HepG2 (cell line): ENCODE measurements around the gene ARHGAP31. TPM values are rescaled to one million over a fixed set of nuclear protein-coding genes. Genes with fewer than 3 reads are reported as not detected.
A peak's percentile ranks its signal among the peaks of the same experiment; 100 is the strongest.

Experiments used
- AHR ChIP-seq: IDR thresholded peaks from 2 replicates; pipeline ENCODE4 v1.6.1; 2018; ENCODE audit warnings: missing genetic modification reagents, missing compliant biosample characterization
- BCL6 ChIP-seq: IDR thresholded peaks from 2 replicates; pipeline ENCODE4 v1.6.1; 2016; ENCODE audit warnings: missing genetic modification reagents, missing compliant biosample characterization
- ETV6 ChIP-seq: sonication (generic); formaldehyde crosslinking; conservative IDR thresholded peaks from 2 replicates; pipeline ENCODE4 v1.4.0; 2020; ENCODE audit warnings: missing genetic modification reagents
- HOXA5 ChIP-seq: sonication (generic); formaldehyde crosslinking; IDR thresholded peaks from 2 replicates; pipeline ENCODE4 v1.4.0; 2020; ENCODE audit warnings: missing genetic modification reagents
- MYC ChIP-seq: sonication (generic); formaldehyde crosslinking; IDR thresholded peaks from 2 replicates; pipeline ENCODE4 v1.9.0; 2021; ENCODE audit warnings: missing genetic modification reagents, borderline replicate concordance
- RFXAP ChIP-seq: sonication (generic); formaldehyde crosslinking; IDR thresholded peaks from 2 replicates; pipeline ENCODE4 v1.4.0; 2020; ENCODE audit warnings: missing genetic modification reagents, borderline replicate concordance
- SIN3B ChIP-seq: fragments of 150-350 bp; IDR thresholded peaks from 2 replicates; pipeline ENCODE4 v1.6.1; 2014; ENCODE audit warnings: low read length
- TBX3 ChIP-seq: fragments of 450-650 bp; IDR thresholded peaks from 2 replicates; pipeline ENCODE4 v1.6.1; 2017; ENCODE audit warnings: antibody characterized with exemption, mild to moderate bottlenecking, inconsistent platforms, borderline replicate concordance
- TSC22D2 ChIP-seq: sonication (generic); formaldehyde crosslinking; IDR thresholded peaks from 2 replicates; pipeline ENCODE4 v1.5.1; 2020; ENCODE audit warnings: missing genetic modification reagents, mild to moderate bottlenecking, borderline replicate concordance
- YEATS4 ChIP-seq: sonication (generic); formaldehyde crosslinking; IDR thresholded peaks from 2 replicates; pipeline ENCODE4 v1.4.0; 2020; ENCODE audit warnings: missing genetic modification reagents, borderline replicate concordance
- ZFAT ChIP-seq: sonication (generic); formaldehyde crosslinking; conservative IDR thresholded peaks from 2 replicates; pipeline ENCODE4 v1.8.1; 2023; ENCODE audit warnings: missing genetic modification reagents, inconsistent platforms
- ZNF547 ChIP-seq: sonication (generic); formaldehyde crosslinking; IDR thresholded peaks from 2 replicates; pipeline ENCODE4 v1.5.1; 2020; ENCODE audit warnings: mild to moderate bottlenecking, missing genetic modification reagents
- ZNF605 ChIP-seq: sonication (generic); formaldehyde crosslinking; IDR thresholded peaks from 2 replicates; pipeline ENCODE4 v1.8.0; 2022; ENCODE audit warnings: mild to moderate bottlenecking, missing genetic modification reagents
- polyA plus RNA-seq, 8 experiments: library from polyadenylated mRNA; depleted of rRNA in 3 of 8; stranded (reverse) in 7 of 8; unstranded in 1 of 8; fragments of >200 nt; fragmentation: Illumina TruSeq in 4 of 8; extraction: Trizol in 4 of 8; gene quantifications; 2 replicates each; pipeline versions ENCODE4 v1.2.1 to v1.2.3, GENCODE V29; 2011 to 2016; ENCODE audit warnings: low read depth in 4 of 8, missing spikeins in 1 of 8, mixed read lengths in 1 of 8; ENCODE audit not compliant: insufficient read depth in 1 of 8
- total RNA-seq, 5 experiments: library from RNA; depleted of rRNA; stranded (reverse); fragments of >200 nt; fragmentation: Illumina TruSeq; extraction: Trizol; gene quantifications; 2 replicates each; pipeline ENCODE4 v1.2.3, GENCODE V29; 2016; ENCODE audit warnings: low read depth in 1 of 5
- TF ChIP-seq, protein P1 (sequence below): sonication (generic); formaldehyde crosslinking; IDR thresholded peaks from 2 replicates; pipeline ENCODE4 v1.4.0; 2020; ENCODE audit warnings: missing genetic modification reagents
- TF ChIP-seq, protein P2 (sequence below): sonication (generic); formaldehyde crosslinking; conservative IDR thresholded peaks from 2 replicates; pipeline ENCODE4 v1.4.0; 2020; ENCODE audit warnings: missing genetic modification reagents
- TF ChIP-seq, protein P3 (sequence below): sonication (generic); formaldehyde crosslinking; IDR thresholded peaks from 2 replicates; pipeline ENCODE4 v1.4.0; 2020; ENCODE audit warnings: missing genetic modification reagents
- TF ChIP-seq, protein P4 (sequence below), 2 experiments: sonication (generic) in 1 of 2; formaldehyde crosslinking in 1 of 2; IDR thresholded peaks; 2 replicates each; pipeline versions ENCODE4 v1.5.1 to v1.6.1; 2011 to 2020; ENCODE audit warnings: borderline replicate concordance in 1 of 2, low read depth in 1 of 2, low read length in 1 of 2, mild to moderate bottlenecking in 1 of 2, missing genetic modification reagents in 1 of 2, moderate library complexity in 1 of 2

Gene ARHGAP31
- total and polyA plus RNA-seq, 2 of the 13 experiments (the other 11 are each of a cell fraction or from before 2014, with no cell fraction given) = not detected

DNA sequence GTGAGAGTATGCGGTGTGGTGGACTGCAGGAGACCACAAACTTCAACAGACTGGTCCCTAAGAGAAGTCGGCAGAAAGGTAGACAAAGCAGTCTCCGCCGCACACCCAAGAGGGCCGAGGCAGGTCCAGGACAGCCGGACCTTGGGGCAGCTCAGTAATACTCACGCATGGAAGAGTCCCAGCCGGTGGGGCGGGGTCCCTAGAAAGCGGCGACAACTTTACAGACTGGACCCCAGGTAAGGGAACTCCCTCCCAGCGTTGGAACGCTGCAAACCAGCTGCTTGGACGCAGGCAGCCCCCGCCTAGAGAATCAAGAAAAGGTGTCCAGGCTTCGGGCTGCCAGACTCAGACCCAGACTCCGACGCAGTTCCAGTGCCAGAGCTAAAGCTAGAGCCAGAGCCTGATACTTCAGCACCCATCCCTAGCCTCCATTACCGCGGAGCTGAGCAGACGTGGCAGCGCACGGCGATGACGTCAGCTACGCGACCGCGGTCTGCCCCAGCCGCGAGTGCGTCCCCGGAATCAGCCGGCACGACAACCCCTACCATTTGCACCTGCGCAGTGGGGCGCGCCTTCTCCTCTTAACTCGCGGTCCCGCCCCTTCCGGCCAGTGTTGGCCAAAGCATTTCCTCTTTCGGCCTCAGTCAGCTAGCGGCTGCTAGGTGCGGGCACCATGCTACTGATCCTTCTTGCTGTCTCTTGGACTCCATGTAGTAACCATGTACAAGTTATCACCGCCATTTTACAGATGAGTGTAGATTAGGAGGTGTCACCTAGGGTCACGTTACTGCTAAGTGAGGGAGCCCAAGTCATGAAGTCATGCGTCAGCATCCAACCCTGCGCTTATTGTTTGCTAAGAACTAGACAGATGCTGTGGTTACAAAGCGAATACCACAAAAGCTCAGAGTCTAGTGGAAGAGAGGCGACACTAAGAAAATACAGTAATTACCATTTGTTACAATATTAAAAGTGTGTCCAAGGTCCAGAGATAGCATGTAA, 169.3 kb downstream of the ARHGAP31 start, which contains the start of gene TMEM39A (continued):
- TF ChIP-seq, protein P1, sequence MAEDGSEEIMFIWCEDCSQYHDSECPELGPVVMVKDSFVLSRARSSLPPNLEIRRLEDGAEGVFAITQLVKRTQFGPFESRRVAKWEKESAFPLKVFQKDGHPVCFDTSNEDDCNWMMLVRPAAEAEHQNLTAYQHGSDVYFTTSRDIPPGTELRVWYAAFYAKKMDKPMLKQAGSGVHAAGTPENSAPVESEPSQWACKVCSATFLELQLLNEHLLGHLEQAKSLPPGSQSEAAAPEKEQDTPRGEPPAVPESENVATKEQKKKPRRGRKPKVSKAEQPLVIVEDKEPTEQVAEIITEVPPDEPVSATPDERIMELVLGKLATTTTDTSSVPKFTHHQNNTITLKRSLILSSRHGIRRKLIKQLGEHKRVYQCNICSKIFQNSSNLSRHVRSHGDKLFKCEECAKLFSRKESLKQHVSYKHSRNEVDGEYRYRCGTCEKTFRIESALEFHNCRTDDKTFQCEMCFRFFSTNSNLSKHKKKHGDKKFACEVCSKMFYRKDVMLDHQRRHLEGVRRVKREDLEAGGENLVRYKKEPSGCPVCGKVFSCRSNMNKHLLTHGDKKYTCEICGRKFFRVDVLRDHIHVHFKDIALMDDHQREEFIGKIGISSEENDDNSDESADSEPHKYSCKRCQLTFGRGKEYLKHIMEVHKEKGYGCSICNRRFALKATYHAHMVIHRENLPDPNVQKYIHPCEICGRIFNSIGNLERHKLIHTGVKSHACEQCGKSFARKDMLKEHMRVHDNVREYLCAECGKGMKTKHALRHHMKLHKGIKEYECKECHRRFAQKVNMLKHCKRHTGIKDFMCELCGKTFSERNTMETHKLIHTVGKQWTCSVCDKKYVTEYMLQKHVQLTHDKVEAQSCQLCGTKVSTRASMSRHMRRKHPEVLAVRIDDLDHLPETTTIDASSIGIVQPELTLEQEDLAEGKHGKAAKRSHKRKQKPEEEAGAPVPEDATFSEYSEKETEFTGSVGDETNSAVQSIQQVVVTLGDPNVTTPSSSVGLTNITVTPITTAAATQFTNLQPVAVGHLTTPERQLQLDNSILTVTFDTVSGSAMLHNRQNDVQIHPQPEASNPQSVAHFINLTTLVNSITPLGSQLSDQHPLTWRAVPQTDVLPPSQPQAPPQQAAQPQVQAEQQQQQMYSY = no peak
- TF ChIP-seq BCL6 (CRISPR knock-in tag) (0 out of 2 replicates have a peak, but pooled peaks have one; percentile 61), TSC22D2 (CRISPR knock-in tag) (peak; percentile 26; the same call in 1 of the 2 replicates), HOXA5 (peak; percentile 78), TBX3 (peak; percentile 84), SIN3B (peak; percentile 90), ZNF547 (CRISPR knock-in tag) (no peak; the same call in 1 of the 2 replicates), YEATS4 (peak; percentile 100), ETV6 (CRISPR knock-in tag) (peak; percentile 87; the same call in 1 of the 2 replicates), RFXAP (CRISPR knock-in tag) (peak; percentile 89; the same call in 1 of the 2 replicates), ZFAT (CRISPR knock-in tag) (no peak), MYC (CRISPR knock-in tag) (peak; percentile 94; the same call in 1 of the 2 replicates), ZNF605 (CRISPR knock-in tag) (peak; percentile 67), AHR (CRISPR knock-in tag) (peak; percentile 40; the same call in 1 of the 2 replicates)
- TF ChIP-seq, protein P2, sequence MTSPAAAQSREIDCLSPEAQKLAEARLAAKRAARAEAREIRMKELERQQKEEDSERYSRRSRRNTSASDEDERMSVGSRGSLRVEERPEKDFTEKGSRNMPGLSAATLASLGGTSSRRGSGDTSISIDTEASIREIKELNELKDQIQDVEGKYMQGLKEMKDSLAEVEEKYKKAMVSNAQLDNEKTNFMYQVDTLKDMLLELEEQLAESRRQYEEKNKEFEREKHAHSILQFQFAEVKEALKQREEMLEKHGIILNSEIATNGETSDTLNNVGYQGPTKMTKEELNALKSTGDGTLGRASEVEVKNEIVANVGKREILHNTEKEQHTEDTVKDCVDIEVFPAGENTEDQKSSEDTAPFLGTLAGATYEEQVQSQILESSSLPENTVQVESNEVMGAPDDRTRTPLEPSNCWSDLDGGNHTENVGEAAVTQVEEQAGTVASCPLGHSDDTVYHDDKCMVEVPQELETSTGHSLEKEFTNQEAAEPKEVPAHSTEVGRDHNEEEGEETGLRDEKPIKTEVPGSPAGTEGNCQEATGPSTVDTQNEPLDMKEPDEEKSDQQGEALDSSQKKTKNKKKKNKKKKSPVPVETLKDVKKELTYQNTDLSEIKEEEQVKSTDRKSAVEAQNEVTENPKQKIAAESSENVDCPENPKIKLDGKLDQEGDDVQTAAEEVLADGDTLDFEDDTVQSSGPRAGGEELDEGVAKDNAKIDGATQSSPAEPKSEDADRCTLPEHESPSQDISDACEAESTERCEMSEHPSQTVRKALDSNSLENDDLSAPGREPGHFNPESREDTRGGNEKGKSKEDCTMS (CRISPR knock-in tag) = no peak
- TF ChIP-seq, protein P3, sequence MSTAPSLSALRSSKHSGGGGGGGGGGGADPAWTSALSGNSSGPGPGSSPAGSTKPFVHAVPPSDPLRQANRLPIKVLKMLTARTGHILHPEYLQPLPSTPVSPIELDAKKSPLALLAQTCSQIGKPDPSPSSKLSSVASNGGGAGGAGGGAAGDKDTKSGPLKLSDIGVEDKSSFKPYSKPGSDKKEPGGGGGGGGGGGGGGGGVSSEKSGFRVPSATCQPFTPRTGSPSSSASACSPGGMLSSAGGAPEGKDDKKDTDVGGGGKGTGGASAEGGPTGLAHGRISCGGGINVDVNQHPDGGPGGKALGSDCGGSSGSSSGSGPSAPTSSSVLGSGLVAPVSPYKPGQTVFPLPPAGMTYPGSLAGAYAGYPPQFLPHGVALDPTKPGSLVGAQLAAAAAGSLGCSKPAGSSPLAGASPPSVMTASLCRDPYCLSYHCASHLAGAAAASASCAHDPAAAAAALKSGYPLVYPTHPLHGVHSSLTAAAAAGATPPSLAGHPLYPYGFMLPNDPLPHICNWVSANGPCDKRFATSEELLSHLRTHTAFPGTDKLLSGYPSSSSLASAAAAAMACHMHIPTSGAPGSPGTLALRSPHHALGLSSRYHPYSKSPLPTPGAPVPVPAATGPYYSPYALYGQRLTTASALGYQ (CRISPR knock-in tag) = peak; percentile 18; the same call in 1 of the 2 replicates
- TF ChIP-seq, protein P4, sequence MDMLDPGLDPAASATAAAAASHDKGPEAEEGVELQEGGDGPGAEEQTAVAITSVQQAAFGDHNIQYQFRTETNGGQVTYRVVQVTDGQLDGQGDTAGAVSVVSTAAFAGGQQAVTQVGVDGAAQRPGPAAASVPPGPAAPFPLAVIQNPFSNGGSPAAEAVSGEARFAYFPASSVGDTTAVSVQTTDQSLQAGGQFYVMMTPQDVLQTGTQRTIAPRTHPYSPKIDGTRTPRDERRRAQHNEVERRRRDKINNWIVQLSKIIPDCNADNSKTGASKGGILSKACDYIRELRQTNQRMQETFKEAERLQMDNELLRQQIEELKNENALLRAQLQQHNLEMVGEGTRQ (IDR thresholded peaks at IDR 0.05; ENCODE audit: low read depth, low read length) = peak; percentile 12; the same call in 1 of the 2 replicates
- TF ChIP-seq, protein P4 (CRISPR knock-in tag; IDR thresholded peaks at IDR 0.05; ENCODE audit: borderline replicate concordance) = no peak
